Left ventricle myocardium inferior (tissue), 1 donor: ENCODE measurements around the gene SYT14. TPM values are rescaled to one million over a fixed set of nuclear protein-coding genes. Genes with fewer than 3 reads are reported as not detected.
"Not testable (repeated sequence)": the region's sequence is repeated elsewhere in the genome, so short reads cannot be mapped to it uniquely, and the experiment has no call there.

Source experiments
- DNase-seq: peaks from one replicate; pipeline ENCODE4 v3.0.0-alpha.2; 2020
- H3K27ac ChIP-seq: fragments of 200-600 bp; replicated peaks from 2 replicates; pipeline ENCODE4 v1.8.0; 2021
- H3K27me3 ChIP-seq: fragments of 200-600 bp; 2 replicates; pipeline ENCODE4 v1.8.0; 2021; ENCODE audit warnings: low read depth
- H3K36me3 ChIP-seq: fragments of 200-600 bp; 2 replicates; pipeline ENCODE4 v1.8.0; 2021
- H3K4me1 ChIP-seq: fragments of 200-600 bp; 2 replicates; pipeline ENCODE4 v1.8.0; 2021
- H3K4me3 ChIP-seq: fragments of 200-600 bp; 2 replicates; pipeline ENCODE4 v1.8.0; 2021; ENCODE audit warnings: mild to moderate bottlenecking, moderate library complexity
- H3K9me3 ChIP-seq: fragments of 200-600 bp; replicated peaks from 2 replicates; pipeline ENCODE4 v1.8.0; 2021
- CTCF ChIP-seq: fragments of 200-600 bp; IDR thresholded peaks from 2 replicates; pipeline ENCODE4 v1.8.0; 2021; ENCODE audit warnings: antibody characterized with exemption, mild to moderate bottlenecking, borderline replicate concordance
- intact Hi-C: fragments of 100-400 bp; cut with micrococcal nuclease; formaldehyde crosslinking; loops from one replicate; pipeline ENCODE4 v1.11.0; 2022
- total RNA-seq: library from RNA; stranded (reverse); fragmentation: NEBNext Ultra II Directional; extraction: Animal tissue kit (Norgen Biotek cat#: 25700); gene quantifications from one replicate; pipeline ENCODE4 v1.2.1, GENCODE V29; 2021
- donor health status: DM: no; HTN: yes; CAD: no; lungs with severe emphysema.

Gene SYT14
- total RNA-seq, 1 donor from 2014 or later, result not detected

DNA sequence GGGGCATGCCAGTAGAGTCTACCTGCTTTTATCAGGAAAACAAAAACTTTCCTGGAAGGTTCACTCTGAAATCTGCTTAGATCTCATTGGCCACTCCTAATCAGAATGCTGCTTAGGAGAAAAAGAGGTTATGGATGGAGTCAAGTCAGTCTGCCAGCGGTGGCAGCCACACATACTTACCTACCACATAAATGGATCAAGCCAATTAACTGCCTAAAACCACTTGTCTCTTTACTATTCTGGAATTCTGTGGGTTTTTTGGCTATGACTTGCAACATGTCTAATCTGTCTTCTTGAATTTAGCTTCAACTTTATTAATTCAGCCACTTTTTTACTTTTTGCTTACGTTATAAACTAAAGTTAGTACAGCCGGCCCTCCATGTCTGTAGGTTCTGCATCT is 154.3 kb downstream of the SYT14 start:
- intact Hi-C loops, result no loop called here
- no peak for DNase-seq
- Histone ChIP-seq H3K27ac (no peak overlapping the region), H3K27me3 (peaks cover 10% of the 10 kb centered on the region), H3K9me3 (peaks cover 3% of the 10 kb centered on the region), H3K4me3 (no peak overlapping the region), H3K4me1 (no peaks in the 10 kb centered on the region), H3K36me3 (no peaks in the 10 kb centered on the region)
- TF ChIP-seq CTCF, result no peak

DNA sequence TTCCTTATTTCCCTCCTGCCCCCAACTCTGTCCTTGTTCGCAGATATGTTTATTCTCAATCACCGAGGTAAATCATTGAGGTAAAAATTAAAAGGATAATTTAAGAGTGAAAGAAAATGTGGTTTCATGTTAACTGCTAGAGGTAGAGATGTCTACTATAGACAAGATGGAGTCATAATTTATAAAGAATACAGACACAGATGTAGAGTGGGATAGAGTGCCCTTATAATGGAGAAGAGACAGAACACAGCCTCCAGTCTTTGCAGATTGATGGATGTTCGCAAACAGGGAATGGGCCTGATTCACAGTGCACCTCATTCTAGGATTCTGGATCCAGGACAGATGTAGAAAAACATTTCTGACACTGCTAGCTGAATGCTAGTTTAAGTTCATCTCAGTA is 155.4 kb downstream of the SYT14 start:
- no peak overlapping the region for H3K4me3 ChIP-seq
- no peaks in the 10 kb centered on the region for H3K4me1 ChIP-seq
- H3K27ac ChIP-seq, result no peak overlapping the region
- intact Hi-C loops, result no loop called here
- peaks cover 18% of the 10 kb centered on the region for H3K27me3 ChIP-seq
- no peak for TF ChIP-seq CTCF
- no peak for DNase-seq
- H3K36me3 ChIP-seq, result no peaks in the 10 kb centered on the region
- peaks cover 3% of the 10 kb centered on the region for H3K9me3 ChIP-seq

GRCh38 chr1:210098356-210098755 is 160.3 kb downstream of the SYT14 start:
- no peaks in the 10 kb centered on the region for H3K4me1 ChIP-seq
- no peak for TF ChIP-seq CTCF
- H3K27me3 ChIP-seq, result peaks cover 27% of the 10 kb centered on the region
- H3K27ac ChIP-seq, result no peak overlapping the region
- intact Hi-C loops, result no loop called here
- H3K4me3 ChIP-seq, result no peak overlapping the region
- no peak for DNase-seq
- no peaks in the 10 kb centered on the region for H3K36me3 ChIP-seq
- no peaks in the 10 kb centered on the region for H3K9me3 ChIP-seq

- intact Hi-C loops, result no loop called here
- TF ChIP-seq CTCF, result no peak
- DNase-seq, result no peak
- Histone ChIP-seq H3K27me3 (peaks cover 27% of the 10 kb centered on the region), H3K4me1 (no peaks in the 10 kb centered on the region), H3K27ac (no peak overlapping the region), H3K4me3 (no peak overlapping the region), H3K9me3 (no peaks in the 10 kb centered on the region), H3K36me3 (no peaks in the 10 kb centered on the region)
Measured at GRCh38 chr1:210099921-210100320, 161.9 kb downstream of the SYT14 start.

DNA sequence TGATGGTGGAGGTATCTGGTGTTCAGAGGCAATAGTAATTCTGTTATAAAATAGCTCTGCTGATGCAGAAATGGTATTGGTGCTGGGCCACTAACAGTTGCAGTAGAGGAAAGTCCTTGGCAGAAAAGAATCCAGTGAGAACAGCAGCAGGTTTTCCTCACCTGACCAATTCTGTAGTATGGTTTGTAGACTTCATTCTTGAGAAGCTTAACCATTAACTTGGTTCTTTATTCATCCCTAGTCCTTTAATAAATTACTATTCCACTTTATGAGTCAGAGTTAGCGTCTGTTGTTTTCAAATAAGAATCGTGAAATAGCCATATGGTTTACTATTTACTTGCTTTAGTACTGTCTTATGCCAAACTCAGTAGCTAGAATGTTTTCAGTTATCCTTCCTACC is 166.1 kb downstream of the SYT14 start:
- no peak for TF ChIP-seq CTCF
- H3K4me1 ChIP-seq, result no peaks in the 10 kb centered on the region
- H3K9me3 ChIP-seq, result no peaks in the 10 kb centered on the region
- no peaks in the 10 kb centered on the region for H3K36me3 ChIP-seq
- H3K4me3 ChIP-seq, result no peak overlapping the region
- H3K27ac ChIP-seq, result no peak overlapping the region
- DNase-seq, result no peak
- intact Hi-C loops, result no loop called here
- H3K27me3 ChIP-seq, result peaks cover 15% of the 10 kb centered on the region

DNA sequence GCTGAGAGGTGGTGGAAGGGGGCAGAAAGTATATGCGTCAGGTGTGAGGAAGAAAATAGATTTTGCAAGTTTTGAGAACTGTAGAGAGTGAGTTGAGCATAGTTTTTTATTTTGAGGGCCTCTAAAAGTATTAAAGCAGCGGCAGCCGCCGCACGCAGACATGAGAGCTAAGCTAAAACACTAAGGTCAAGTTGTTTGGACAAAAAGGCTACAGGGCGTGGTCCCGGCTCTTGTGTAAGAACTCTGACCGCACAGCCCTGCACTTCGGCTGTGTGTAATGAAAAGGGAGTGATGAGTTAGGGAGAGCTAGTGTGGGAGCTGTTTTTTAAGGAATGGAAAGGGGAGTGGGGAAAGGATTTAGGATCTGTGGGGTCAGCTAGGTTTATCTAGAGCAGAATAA is 174.9 kb downstream of the SYT14 start:
- H3K4me1 ChIP-seq, DNase-seq, H3K9me3 ChIP-seq, intact Hi-C loops, H3K36me3 ChIP-seq, H3K27me3 ChIP-seq, H3K27ac ChIP-seq, H3K4me3 ChIP-seq: not testable (repeated sequence)
